Osteoblast (primary cell): ENCODE measurements around the gene TREM1. TPM values are rescaled to one million over a fixed set of nuclear protein-coding genes. Genes with fewer than 3 reads are reported as not detected.

Source experiments
- DNase-seq: peaks from one replicate; pipeline ENCODE4 v3.0.0; 2011; ENCODE audit warnings: low spot score, mixed read lengths; ENCODE audit not compliant: insufficient read length; ENCODE audit errors: missing footprints
- H2AFZ ChIP-seq: 2 replicates; pipeline ENCODE4 v1.6.0; 2011; ENCODE audit warnings: mild to moderate bottlenecking, low read length
- H3K27ac ChIP-seq: 2 replicates; pipeline ENCODE4 v1.5.1; 2011; ENCODE audit warnings: mild to moderate bottlenecking, low read depth, low read length, moderate library complexity
- H3K27me3 ChIP-seq: 2 replicates; pipeline ENCODE4 v1.6.0; 2012; ENCODE audit warnings: mild to moderate bottlenecking, control low read depth, inconsistent platforms, low read length, moderate library complexity; ENCODE audit not compliant: insufficient read depth
- H3K36me3 ChIP-seq: 2 replicates; pipeline ENCODE4 v1.5.1; 2011; ENCODE audit warnings: mild to moderate bottlenecking, low read length, control low read depth, moderate library complexity; ENCODE audit not compliant: insufficient read depth
- H3K4me1 ChIP-seq: 2 replicates; pipeline ENCODE4 v1.5.1; 2011; ENCODE audit warnings: mild to moderate bottlenecking, low read length, control low read depth, moderate library complexity; ENCODE audit not compliant: insufficient read depth
- H3K4me2 ChIP-seq: 2 replicates; pipeline ENCODE4 v1.6.0; 2011; ENCODE audit warnings: mild to moderate bottlenecking, low read length; ENCODE audit not compliant: insufficient read depth
- H3K4me3 ChIP-seq: fragments of 200-600 bp; sonication (generic); 3 replicates; pipeline ENCODE4 v1.5.1; 2012; ENCODE audit warnings: mild to moderate bottlenecking, low read length, inconsistent platforms; ENCODE audit not compliant: insufficient read depth
- H3K79me2 ChIP-seq: 2 replicates; pipeline ENCODE4 v1.6.0; 2012; ENCODE audit warnings: mild to moderate bottlenecking, low read length, control low read depth, inconsistent platforms; ENCODE audit not compliant: insufficient read depth
- H3K9me3 ChIP-seq: 2 replicates; pipeline ENCODE4 v1.5.1; 2011; ENCODE audit warnings: low read depth, low read length, control low read depth
- H4K20me1 ChIP-seq: 2 replicates; pipeline ENCODE4 v1.6.0; 2012; ENCODE audit warnings: mild to moderate bottlenecking, low read length, control low read depth; ENCODE audit not compliant: insufficient read depth
- CTCF ChIP-seq: IDR thresholded peaks from 2 replicates; pipeline ENCODE4 v1.5.1; 2011; ENCODE audit warnings: mild to moderate bottlenecking, low read depth, low read length, moderate library complexity; ENCODE audit errors: extremely low read depth
- total RNA-seq: library from RNA; depleted of rRNA; stranded (reverse); fragments of >200 nt; gene quantifications from 2 replicates; pipeline ENCODE4 v1.2.3, GENCODE V29; 2012

Gene TREM1
- total RNA-seq, 1 donor, result 0.72 TPM

DNA sequence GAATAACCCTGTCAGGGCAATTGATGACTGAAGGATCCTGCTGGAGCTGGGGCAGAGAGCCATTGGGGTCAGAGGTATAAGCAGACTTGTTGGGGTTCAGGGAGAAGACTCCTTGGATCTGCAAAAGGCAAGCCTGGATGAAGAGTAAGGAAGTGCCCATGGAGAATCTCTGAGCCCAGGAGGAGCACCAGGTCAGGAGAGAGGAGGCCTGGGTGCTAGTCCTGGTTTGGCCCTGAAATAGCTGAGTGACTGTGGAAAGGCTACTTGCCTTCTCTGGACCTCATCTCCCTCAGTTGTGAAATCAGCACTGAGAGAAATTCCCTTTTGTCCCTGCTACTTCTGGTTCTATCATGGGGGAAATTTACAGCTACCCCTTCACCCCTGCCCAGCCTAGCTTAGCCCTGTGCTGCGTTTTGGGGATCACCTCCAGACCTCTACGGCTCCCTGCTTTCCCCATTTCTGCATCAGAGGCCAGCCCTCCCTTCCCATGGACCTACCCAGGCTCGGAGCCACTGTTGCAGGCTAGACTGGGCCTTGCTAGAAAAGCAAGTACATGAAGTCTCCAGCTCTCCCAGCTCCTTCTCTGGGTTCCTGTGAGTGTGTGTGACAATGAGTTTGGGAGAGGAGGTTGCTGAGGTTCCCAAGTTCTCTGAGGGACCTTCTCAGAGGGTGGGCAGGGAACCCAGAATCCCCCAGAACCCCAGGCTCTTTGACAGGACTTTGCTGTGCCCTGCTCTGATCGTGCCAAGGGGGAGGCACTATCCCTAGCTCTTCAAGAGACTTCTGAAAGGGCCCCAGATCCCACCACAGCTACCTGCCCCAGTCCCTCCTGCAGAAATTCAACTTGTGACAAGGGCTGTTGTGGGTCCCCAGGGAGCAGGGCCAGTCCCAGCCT lies 46.6 kb upstream of the TREM1 start:
- peak; percentile 53 for DNase-seq
- H3K4me1 ChIP-seq, result no peaks in the 10 kb centered on the region
- H2AFZ ChIP-seq, result no peak overlapping the region
- no peak overlapping the region for H3K4me3 ChIP-seq
- H3K36me3 ChIP-seq, result no peaks in the 10 kb centered on the region
- no peak for TF ChIP-seq CTCF
- peaks cover 16% of the 10 kb centered on the region for H3K27me3 ChIP-seq
- no peaks in the 10 kb centered on the region for H3K9me3 ChIP-seq
- no peaks in the 10 kb centered on the region for H3K79me2 ChIP-seq
- no peak overlapping the region for H3K4me2 ChIP-seq
- H3K27ac ChIP-seq, result no peak overlapping the region
- H4K20me1 ChIP-seq, result no peaks in the 10 kb centered on the region

DNA sequence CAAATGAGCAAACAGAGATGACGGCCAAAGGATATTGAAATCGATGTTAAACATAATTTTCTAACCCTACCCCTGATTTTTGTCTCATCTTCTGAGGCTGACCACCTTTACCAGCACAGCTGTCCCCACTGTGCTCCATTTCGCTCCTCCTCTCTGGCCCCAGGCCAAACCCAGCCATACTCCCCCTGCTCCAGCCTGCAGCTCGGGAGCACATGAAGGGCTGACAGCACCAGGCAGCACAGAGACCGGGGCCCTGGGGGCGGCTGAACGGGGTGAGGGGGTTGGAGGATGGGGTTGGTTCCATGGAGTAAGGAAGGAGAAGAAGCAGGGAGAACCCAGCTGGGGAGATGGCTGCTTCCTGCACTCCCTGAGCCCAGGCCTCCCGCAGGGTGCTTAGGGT lies 45.8 kb upstream of the TREM1 start:
- Histone ChIP-seq H4K20me1 (no peaks in the 10 kb centered on the region), H3K9me3 (no peaks in the 10 kb centered on the region), H3K79me2 (no peaks in the 10 kb centered on the region), H3K27me3 (peaks cover 18% of the 10 kb centered on the region), H3K4me2 (no peak overlapping the region), H3K4me3 (no peak overlapping the region), H2AFZ (no peak overlapping the region), H3K4me1 (no peaks in the 10 kb centered on the region), H3K36me3 (no peaks in the 10 kb centered on the region), H3K27ac (no peak overlapping the region)
- TF ChIP-seq CTCF, result no peak
- no peak for DNase-seq

DNA sequence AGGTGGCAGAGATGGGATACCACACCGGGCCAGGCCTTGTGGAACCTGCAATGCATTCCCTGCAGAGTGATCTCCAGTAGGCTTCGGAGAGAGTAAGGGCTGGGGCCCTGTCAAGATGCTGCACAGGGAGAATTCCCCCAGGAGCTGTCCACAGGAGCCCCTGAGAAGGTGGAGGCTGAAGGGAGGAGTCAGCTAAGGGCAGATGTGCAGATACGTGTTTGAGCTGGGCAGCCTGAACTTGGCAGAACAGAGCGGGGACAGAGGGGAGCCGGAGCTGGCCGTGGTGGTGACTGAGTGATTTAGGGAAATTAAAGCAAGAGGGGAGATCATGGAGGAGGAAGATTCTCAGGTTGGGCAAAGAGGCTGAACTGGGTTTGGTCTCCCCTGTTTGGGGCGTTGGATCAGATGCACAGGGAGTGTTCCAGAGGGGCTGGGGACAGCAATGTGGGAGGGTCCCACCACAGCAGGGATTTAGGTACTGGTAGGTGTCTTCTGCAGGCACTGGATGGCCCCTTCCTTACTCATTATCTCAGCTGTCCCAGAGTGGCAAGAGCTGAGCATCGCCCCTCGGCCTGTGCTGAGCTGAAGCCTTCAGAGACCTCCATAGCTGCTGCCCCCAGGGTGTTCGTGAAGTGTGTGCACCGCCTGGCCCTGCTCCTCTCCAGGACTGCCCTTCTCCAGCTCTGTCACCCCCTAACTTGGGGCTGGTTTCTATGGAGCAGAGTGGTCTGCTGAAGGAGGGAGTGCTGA lies 45.1 kb upstream of the TREM1 start:
- H2AFZ ChIP-seq, result no peak overlapping the region
- H3K4me2 ChIP-seq, result no peak overlapping the region
- peak; percentile 39 for DNase-seq
- no peak overlapping the region for H3K27ac ChIP-seq
- no peaks in the 10 kb centered on the region for H3K9me3 ChIP-seq
- H3K4me1 ChIP-seq, result no peaks in the 10 kb centered on the region
- H4K20me1 ChIP-seq, result no peaks in the 10 kb centered on the region
- H3K36me3 ChIP-seq, result no peaks in the 10 kb centered on the region
- H3K79me2 ChIP-seq, result no peaks in the 10 kb centered on the region
- no peak overlapping the region for H3K4me3 ChIP-seq
- TF ChIP-seq CTCF, result no peak
- H3K27me3 ChIP-seq, result peaks cover 24% of the 10 kb centered on the region

- no peak for TF ChIP-seq CTCF
- Histone ChIP-seq H3K27ac (no peak overlapping the region), H3K4me3 (no peak overlapping the region), H3K36me3 (no peaks in the 10 kb centered on the region), H2AFZ (no peak overlapping the region), H3K9me3 (no peaks in the 10 kb centered on the region), H3K79me2 (no peaks in the 10 kb centered on the region), H3K27me3 (peaks cover 47% of the 10 kb centered on the region), H3K4me1 (no peaks in the 10 kb centered on the region), H3K4me2 (no peak overlapping the region), H4K20me1 (no peaks in the 10 kb centered on the region)
- DNase-seq, result no peak
Measured at GRCh38 chr6:41327177-41327576, 40.7 kb upstream of the TREM1 start.
